GF-D8 (cell line): Measurements from ENCODE around the gene ARHGAP26.

Source experiments
- DNase-seq: peaks from one replicate; lab custom pipeline; 2025; lab: John Stamatoyannopoulos, UW

ARHGAP26 gene

GRCh38 chr5:142753116-142753631 lies 17.0 kb upstream of the ARHGAP26 start:
- DNase-seq = no peak

GRCh38 chr5:142754031-142754430 lies 16.1 kb upstream of the ARHGAP26 start:
- no peak for DNase-seq

- DNase-seq = no peak
Measured at GRCh38 chr5:142756576-142756975, 13.6 kb upstream of the ARHGAP26 start.

- no peak for DNase-seq
Measured at GRCh38 chr5:142757564-142757963, 12.6 kb upstream of the ARHGAP26 start.

- DNase-seq = peak; percentile 17
Measured at GRCh38 chr5:142758062-142758795, 11.9 kb upstream of the ARHGAP26 start.

- DNase-seq = no peak
Measured at GRCh38 chr5:142758796-142759145, 11.4 kb upstream of the ARHGAP26 start.

GRCh38 chr5:142763701-142764100 lies 6.5 kb upstream of the ARHGAP26 start:
- DNase-seq = no peak

GRCh38 chr5:142767178-142767577 lies 3.0 kb upstream of the ARHGAP26 start:
- no peak for DNase-seq

- no peak for DNase-seq
Measured at GRCh38 chr5:142767911-142768310, 2.3 kb upstream of the ARHGAP26 start.

GRCh38 chr5:142769251-142769792 lies 855 bp upstream of the ARHGAP26 start:
- no peak for DNase-seq

GRCh38 chr5:142770650-142771609 lies 753 bp downstream of the ARHGAP26 start:
- no peak for DNase-seq

GRCh38 chr5:142771666-142772065 lies 1.5 kb downstream of the ARHGAP26 start:
- DNase-seq = no peak

GRCh38 chr5:142772446-142773293 lies 2.5 kb downstream of the ARHGAP26 start:
- no peak for DNase-seq

GRCh38 chr5:142777099-142777498 lies 6.9 kb downstream of the ARHGAP26 start:
- DNase-seq = no peak

GRCh38 chr5:142777850-142778249 lies 7.7 kb downstream of the ARHGAP26 start:
- DNase-seq = no peak

- DNase-seq = no peak
Measured at GRCh38 chr5:142779163-142779840, 9.1 kb downstream of the ARHGAP26 start.

- DNase-seq = no peak
Measured at GRCh38 chr5:142780871-142781270, 10.7 kb downstream of the ARHGAP26 start.

GRCh38 chr5:142782976-142783530 lies 12.9 kb downstream of the ARHGAP26 start:
- DNase-seq = no peak

- DNase-seq = no peak
Measured at GRCh38 chr5:142783601-142784341, 13.6 kb downstream of the ARHGAP26 start.

- DNase-seq = no peak
Measured at GRCh38 chr5:142784401-142784955, 14.3 kb downstream of the ARHGAP26 start.
